Muscle layer of colon (tissue), 2 donors: ENCODE data around the gene RAX.
"Not testable (repeated sequence)": the region's sequence is repeated elsewhere in the genome, so short reads cannot be mapped to it uniquely, and the experiment has no call there.

ENCODE experiments used
- H3K27ac ChIP-seq: one replicate; pipeline ENCODE4 v1.7.0; 2013; ENCODE audit warnings: low read depth, mild to moderate bottlenecking, low read length, moderate library complexity
- H3K27me3 ChIP-seq, 2 donors: one replicate each; pipeline ENCODE4 v1.7.0; 2013; ENCODE audit warnings: low read length in 2 of 2, mild to moderate bottlenecking in 2 of 2; ENCODE audit not compliant: insufficient read depth in 2 of 2, control insufficient read depth in 1 of 2
- H3K36me3 ChIP-seq: one replicate; pipeline ENCODE4 v1.7.0; 2013; ENCODE audit warnings: mild to moderate bottlenecking, low read length; ENCODE audit not compliant: insufficient read depth
- H3K4me1 ChIP-seq: one replicate; pipeline ENCODE4 v1.7.0; 2013; ENCODE audit warnings: mild to moderate bottlenecking, low read length; ENCODE audit not compliant: insufficient read depth
- H3K4me3 ChIP-seq, 2 donors: one replicate each; pipeline ENCODE4 v1.7.0; 2013; ENCODE audit warnings: low read length in 2 of 2, low read depth in 1 of 2, mild to moderate bottlenecking in 1 of 2, moderate library complexity in 1 of 2
- H3K9ac ChIP-seq: one replicate; pipeline ENCODE4 v1.7.0; 2013; ENCODE audit warnings: low read length
- H3K9me3 ChIP-seq: one replicate; pipeline ENCODE4 v1.7.0; 2013; ENCODE audit warnings: mild to moderate bottlenecking, low read length
- donor health status: abdominal sarcoma.
- donor health status: Adenocarcinoma of cecum.

RAX gene

GRCh38 chr18:59265246-59265973, 7.8 kb downstream of the RAX start:
- Histone ChIP-seq H3K27ac (no peak overlapping the region), H3K4me3 (no peak overlapping the region), H3K27me3 (peaks cover 44 to 75% of the 10 kb centered on the region in 2 donors), H3K9me3 (no peaks in the 10 kb centered on the region), H3K36me3 (no peaks in the 10 kb centered on the region), H3K9ac (no peak overlapping the region), H3K4me1 (peaks cover 16% of the 10 kb centered on the region)

GRCh38 chr18:59264651-59265245, 8.5 kb downstream of the RAX start:
- Histone ChIP-seq H3K9ac (no peak overlapping the region), H3K4me3 (no peak overlapping the region), H3K4me1 (peaks cover 14% of the 10 kb centered on the region), H3K27me3 (peaks cover 37 to 68% of the 10 kb centered on the region in 2 donors), H3K27ac (no peak overlapping the region), H3K36me3 (no peaks in the 10 kb centered on the region), H3K9me3 (no peaks in the 10 kb centered on the region)

DNA sequence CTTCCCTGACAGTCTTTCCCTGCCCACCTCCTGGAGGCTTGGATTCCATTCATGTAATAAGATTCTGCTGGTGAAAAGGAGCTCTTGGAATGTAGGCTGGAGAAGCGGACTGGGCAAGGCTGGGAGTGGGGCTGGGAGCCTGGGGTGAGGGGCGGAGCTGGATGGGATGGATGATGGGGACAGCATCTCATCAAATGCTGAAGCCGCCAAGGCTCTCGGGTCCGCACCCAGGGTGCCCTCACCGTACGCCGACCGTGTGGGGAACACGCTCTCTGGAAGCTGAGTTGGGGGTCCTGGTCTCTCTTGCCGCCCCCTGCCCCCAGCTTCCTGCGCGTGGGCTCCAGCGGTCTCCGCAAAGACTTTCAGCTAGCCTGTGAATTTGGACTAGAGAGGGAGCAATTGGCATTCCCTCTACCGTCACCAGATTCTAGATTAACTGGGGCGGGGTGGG, 9.1 kb downstream of the RAX start:
- H3K27ac ChIP-seq, result no peak overlapping the region
- H3K27me3 ChIP-seq, result peaks cover 33 to 63% of the 10 kb centered on the region in 2 donors
- no peaks in the 10 kb centered on the region for H3K36me3 ChIP-seq
- H3K9ac ChIP-seq, result no peak overlapping the region
- peaks cover 10% of the 10 kb centered on the region for H3K4me1 ChIP-seq
- H3K9me3 ChIP-seq, result no peaks in the 10 kb centered on the region
- H3K4me3 ChIP-seq, result no peak overlapping the region

DNA sequence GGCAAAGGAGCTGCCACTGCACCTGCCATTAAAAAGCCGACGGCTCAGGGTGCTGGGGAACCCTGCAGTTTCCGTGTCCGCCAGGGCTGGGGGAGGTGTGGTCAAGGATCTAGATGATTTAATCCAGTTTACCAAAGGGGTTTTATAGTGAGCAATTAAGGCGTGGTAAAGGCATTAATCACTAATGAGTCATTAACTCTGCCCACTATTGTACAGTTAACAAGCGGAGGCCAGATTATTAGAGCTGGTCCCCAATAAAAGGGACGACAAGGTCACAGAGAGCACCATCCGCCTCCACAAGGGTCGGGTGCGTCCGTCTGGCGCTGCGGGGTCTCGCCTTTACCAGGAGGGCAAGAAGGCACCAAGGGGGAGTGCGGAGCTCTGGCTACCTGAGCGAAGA, 9.6 kb downstream of the RAX start:
- Histone ChIP-seq H3K36me3 (no peaks in the 10 kb centered on the region), H3K4me3 (no peak overlapping the region), H3K27me3 (peaks cover 32 to 59% of the 10 kb centered on the region in 2 donors), H3K4me1 (peaks cover 10% of the 10 kb centered on the region), H3K9ac (no peak overlapping the region), H3K27ac (no peak overlapping the region), H3K9me3 (no peaks in the 10 kb centered on the region)

GRCh38 chr18:59262243-59262642, 11.0 kb downstream of the RAX start:
- H3K36me3 ChIP-seq, H3K4me1 ChIP-seq, H3K4me3 ChIP-seq, H3K9ac ChIP-seq, H3K27ac ChIP-seq, H3K9me3 ChIP-seq: not testable (repeated sequence)
- H3K27me3 ChIP-seq, result peaks cover 18 to 45% of the 10 kb centered on the region in 2 donors

DNA sequence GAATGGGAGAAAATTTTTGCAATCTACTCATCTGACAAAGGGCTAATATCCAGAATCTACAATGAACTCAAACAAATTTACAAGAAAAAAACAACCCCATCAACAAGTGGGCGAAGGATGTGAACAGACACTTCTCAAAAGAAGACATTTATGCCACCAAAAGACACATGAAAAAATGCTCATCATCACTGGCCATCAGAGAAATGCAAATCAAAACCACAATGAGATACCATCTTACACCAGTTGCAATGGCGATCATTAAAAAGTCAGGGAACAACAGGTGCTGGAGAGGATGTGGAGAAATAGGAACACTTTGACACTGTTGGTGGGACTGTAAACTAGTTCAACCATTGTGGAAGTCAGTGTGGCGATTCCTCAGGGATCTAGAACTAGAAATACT, 11.4 kb downstream of the RAX start:
- not testable (repeated sequence) for H3K9me3 ChIP-seq, H3K4me3 ChIP-seq, H3K4me1 ChIP-seq, H3K27ac ChIP-seq, H3K9ac ChIP-seq, H3K36me3 ChIP-seq
- peaks cover 14 to 41% of the 10 kb centered on the region in 2 donors for H3K27me3 ChIP-seq

- not testable (repeated sequence) for H3K36me3 ChIP-seq, H3K27ac ChIP-seq, H3K9me3 ChIP-seq, H3K4me3 ChIP-seq, H3K9ac ChIP-seq, H3K4me1 ChIP-seq, H3K27me3 ChIP-seq
Measured at GRCh38 chr18:59255491-59255890, 17.8 kb downstream of the RAX start.

- H3K4me1 ChIP-seq, result no peaks in the 10 kb centered on the region
- no peak overlapping the region for H3K9ac ChIP-seq
- H3K4me3 ChIP-seq, result no peak overlapping the region
- no peaks in the 10 kb centered on the region for H3K9me3 ChIP-seq
- H3K27me3 ChIP-seq, result no peaks in the 10 kb centered on the region
- H3K36me3 ChIP-seq, result no peaks in the 10 kb centered on the region
- no peak overlapping the region for H3K27ac ChIP-seq
Measured at GRCh38 chr18:59249199-59249774, 24.0 kb downstream of the RAX start.

DNA sequence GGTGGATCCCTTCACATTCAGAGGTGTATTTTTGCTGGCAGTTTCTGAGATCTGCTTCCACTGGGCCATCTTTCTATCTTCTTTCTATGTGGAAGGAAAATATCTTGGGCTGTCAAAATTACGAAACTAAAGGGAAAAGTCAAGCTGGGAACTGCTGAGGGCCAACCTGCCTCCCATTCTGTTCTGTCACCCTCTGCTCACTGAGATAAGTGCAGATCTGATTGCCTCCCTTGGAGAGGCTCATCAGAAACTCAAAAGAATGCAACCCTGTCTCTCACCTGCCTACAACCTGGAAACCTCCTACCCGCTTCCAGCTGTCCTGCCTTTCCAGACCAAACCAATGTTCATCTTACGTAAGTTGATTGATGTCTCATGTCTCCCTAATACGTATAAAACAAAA, 26.5 kb downstream of the RAX start:
- Histone ChIP-seq H3K27me3 (no peaks in the 10 kb centered on the region), H3K4me3 (no peak overlapping the region), H3K4me1 (no peaks in the 10 kb centered on the region), H3K9me3 (no peaks in the 10 kb centered on the region), H3K27ac (no peak overlapping the region), H3K36me3 (no peaks in the 10 kb centered on the region), H3K9ac (no peak overlapping the region)

- Histone ChIP-seq H3K4me1 (no peaks in the 10 kb centered on the region), H3K9me3 (no peaks in the 10 kb centered on the region), H3K9ac (no peak overlapping the region), H3K36me3 (no peaks in the 10 kb centered on the region), H3K27ac (no peak overlapping the region), H3K27me3 (no peaks in the 10 kb centered on the region), H3K4me3 (no peak overlapping the region)
Measured at GRCh38 chr18:59242906-59243305, 30.3 kb downstream of the RAX start.

GRCh38 chr18:59239642-59240041, 33.6 kb downstream of the RAX start:
- Histone ChIP-seq H3K9ac (no peak overlapping the region), H3K27ac (no peak overlapping the region), H3K36me3 (no peaks in the 10 kb centered on the region), H3K4me3 (no peak overlapping the region), H3K27me3 (no peaks in the 10 kb centered on the region), H3K9me3 (no peaks in the 10 kb centered on the region), H3K4me1 (no peaks in the 10 kb centered on the region)

GRCh38 chr18:59238385-59238784, 34.9 kb downstream of the RAX start:
- no peak overlapping the region for H3K4me3 ChIP-seq
- H3K9me3 ChIP-seq, result no peaks in the 10 kb centered on the region
- H3K36me3 ChIP-seq, result no peaks in the 10 kb centered on the region
- no peak overlapping the region for H3K9ac ChIP-seq
- no peak overlapping the region for H3K27ac ChIP-seq
- no peaks in the 10 kb centered on the region for H3K27me3 ChIP-seq
- H3K4me1 ChIP-seq, result no peaks in the 10 kb centered on the region
